NCI-H1694 treated with DMSO at 0.1 percent for 48 hours (cell line): ENCODE results near the gene SNAP29.
A peak's percentile ranks its signal among the peaks of the same experiment; 100 is the strongest.
"Not testable (repeated sequence)": the region's sequence is repeated elsewhere in the genome, so short reads cannot be mapped to it uniquely, and the experiment has no call there.

Source experiments
- DNase-seq: peaks from one replicate; lab custom pipeline; 2025; lab: John Stamatoyannopoulos, UW

The SNAP29 gene

GRCh38 chr22:20834725-20835124 lies 24.1 kb upstream of the SNAP29 start:
- no peak for DNase-seq

GRCh38 chr22:20836987-20837823 lies 21.6 kb upstream of the SNAP29 start:
- DNase-seq, result no peak

- not testable (repeated sequence) for DNase-seq
These were observed 19.5 kb upstream of the SNAP29 start for GRCh38 chr22:20839354-20839753.

DNA sequence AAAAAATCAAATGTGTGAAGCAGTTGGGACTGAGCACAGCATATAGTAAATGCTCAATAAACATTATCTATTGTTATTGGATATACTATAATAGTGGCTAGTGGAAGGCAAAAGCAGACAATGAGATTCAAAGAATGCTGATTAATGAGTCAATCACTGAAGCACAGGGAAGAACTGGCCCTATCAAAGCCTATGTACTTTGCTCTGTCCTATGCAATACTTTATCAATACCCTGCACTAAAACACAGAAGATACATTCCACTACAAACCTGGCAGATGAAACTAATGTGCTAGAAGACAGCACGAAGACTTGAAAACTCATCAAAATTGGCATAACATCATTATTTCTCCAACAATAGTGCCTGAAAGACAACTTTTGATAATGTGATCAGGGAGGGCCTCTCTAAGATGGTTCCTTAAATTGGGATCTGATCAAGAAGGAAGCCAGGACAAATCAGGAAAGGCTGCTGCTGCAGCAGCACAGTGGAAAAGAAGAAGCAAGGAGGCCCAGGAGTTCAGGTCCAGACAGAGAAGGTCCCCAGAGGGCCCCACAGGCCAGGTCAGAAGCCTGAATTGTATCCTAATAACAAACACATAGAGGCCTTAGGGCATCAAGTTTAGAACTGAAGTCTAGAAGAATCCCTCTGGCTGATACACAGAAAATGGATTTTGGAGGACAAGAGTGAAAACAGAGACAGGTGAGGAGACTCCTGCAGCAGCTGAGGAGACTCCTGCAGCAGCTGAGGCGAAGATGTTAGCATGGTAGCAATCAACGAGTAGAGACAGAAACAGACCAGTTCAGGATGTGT lies 18.8 kb upstream of the SNAP29 start:
- DNase-seq, result no peak

DNA sequence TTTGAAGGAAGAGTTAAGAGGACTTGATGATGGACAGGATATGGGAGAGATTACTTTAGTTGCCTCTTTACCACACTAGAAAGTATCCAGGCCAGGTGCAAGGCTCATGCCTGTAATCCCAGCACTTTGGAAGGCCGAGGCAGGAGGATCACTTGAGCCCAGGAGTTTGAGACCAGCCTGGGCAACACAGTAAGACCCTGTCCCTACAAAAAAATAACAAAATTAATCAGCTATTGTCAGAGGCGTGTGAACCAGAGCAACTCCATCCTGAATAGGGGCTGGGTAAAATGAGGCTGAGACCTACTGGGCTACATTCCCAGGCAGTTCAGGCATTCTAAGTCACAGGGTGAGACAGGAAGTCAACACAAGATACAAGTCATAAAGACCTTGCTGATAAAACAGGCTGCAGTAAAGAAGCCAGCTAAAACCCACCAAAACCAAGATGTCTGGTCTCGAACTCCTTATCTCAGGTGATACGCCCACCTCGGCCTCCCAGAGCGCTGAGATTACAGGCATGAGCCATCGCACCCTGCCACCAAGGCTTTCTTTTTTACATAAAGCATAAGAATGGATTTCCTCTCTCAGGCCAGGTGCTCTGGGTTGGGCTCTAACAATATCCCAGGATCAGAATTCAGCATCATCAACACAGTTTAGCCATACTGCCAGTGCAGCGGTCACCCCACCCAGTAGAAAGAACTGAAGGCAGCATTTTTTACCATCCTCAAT lies 18.0 kb upstream of the SNAP29 start:
- no peak for DNase-seq

DNA sequence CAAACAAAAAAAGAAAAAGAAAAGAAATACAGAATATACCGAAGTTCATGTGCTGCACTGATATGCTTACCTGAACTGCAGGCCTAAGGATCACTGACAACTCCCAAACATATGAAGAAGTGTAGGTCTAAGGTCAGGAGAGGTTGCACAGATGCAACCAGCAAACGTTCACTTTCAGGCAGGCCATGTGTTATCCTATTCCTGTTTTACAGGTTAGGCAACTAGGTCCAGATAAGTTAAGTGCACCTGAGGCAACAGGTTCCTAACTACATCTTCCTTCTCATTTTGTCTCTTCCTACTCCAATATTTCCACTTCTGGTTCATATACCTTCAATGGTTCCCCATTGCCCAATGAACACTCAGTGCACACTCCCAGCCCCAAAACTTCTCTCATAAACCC lies 15.3 kb upstream of the SNAP29 start:
- no peak for DNase-seq

DNA sequence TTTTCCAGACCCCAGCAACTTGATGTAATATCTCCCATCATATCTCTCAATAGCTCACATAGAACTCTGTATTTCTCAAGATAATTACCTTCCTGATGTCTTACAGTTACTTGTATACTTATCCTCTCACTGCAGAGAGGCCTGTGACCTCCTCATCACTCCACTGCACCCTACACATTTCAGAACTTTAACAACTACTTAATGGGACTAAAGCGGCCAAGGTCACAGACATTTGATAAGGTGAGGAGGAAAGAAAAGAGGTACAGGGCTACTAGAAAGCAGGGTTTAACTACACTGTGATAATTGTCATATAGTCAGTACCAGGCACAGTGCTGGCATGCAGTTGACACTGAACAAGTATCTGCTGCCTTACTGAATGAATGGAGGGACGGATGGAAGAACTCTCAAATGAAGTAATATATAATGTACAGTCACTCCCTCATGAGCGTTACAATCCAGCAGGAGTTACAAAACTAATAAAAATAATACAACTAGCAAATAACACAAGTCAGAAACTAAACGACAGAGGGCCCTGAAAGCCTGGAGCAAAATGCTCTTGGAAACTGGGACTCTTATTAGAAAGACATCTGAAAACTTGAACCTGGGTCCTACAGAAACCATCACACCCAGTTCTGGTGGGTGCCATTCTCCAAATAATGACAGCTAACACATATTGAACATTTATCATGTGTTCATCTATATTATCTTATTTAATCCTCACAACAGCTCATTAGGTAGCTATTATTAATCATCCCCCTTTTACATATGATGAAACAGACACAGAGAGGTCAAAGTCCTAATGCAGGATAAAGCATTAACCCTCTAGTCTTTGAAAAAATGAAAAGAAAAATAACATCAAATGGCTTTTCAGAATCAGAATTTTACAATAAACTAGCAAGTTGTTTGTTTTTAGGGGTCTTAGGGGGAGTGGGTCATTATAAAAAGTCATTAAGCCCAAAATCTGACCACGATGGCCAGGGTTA lies 14.5 kb upstream of the SNAP29 start:
- DNase-seq, result no peak

- no peak for DNase-seq
These were observed 11.4 kb upstream of the SNAP29 start for GRCh38 chr22:20847318-20847822.

- no peak for DNase-seq
These were observed 6.7 kb upstream of the SNAP29 start for GRCh38 chr22:20852076-20852475.

- no peak for DNase-seq
These were observed 6.3 kb upstream of the SNAP29 start for GRCh38 chr22:20852503-20852902.

GRCh38 chr22:20853236-20853660 lies 5.6 kb upstream of the SNAP29 start:
- no peak for DNase-seq

- DNase-seq, result no peak
These were observed 1.6 kb upstream of the SNAP29 start for GRCh38 chr22:20857247-20857643.

GRCh38 chr22:20857838-20858614 lies 781 bp upstream of the SNAP29 start:
- DNase-seq, result peak; percentile 77

DNA sequence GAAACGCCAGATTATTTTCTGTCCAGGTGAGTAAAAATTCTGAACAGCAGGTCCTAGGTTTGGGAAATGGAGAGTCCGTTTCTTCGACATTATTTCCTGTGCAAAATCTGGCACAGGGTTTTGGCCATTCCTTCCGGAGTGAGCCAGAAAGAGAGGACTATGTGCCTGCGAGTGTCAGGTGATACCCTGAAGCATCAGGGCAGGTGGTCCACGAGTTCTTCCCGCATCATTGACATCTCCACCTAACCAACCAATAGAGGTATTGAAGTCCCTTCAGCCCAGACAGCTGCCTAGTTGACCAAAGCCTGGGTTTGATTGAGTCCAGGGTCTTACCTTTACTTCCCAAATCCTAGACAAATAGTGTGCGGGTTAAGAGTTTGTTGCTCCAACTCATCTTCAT lies 808 bp downstream of the SNAP29 start:
- DNase-seq, result no peak

GRCh38 chr22:20862540-20862939 lies 3.7 kb downstream of the SNAP29 start:
- DNase-seq, result no peak

DNA sequence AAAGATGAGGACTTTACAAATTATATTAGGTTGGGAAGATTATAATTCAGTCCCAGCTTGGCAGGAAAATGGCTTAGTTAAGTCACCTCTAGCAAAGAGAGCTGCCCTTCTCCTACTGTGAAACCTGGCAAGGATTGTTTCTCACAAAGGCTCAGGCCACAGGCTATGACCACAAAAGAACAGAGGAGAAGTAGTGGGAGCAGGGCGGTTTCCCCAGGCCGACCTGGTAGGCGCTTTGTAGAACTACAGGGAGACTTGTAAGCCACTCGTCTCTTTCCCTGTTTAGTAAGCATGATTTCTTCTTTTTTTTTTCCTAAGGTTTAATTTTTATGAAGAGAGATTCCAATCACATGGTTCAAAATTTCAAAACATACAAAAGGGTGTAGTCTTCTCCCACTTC lies 4.6 kb downstream of the SNAP29 start:
- no peak for DNase-seq

- no peak for DNase-seq
These were observed 5.5 kb downstream of the SNAP29 start for GRCh38 chr22:20864186-20864908.

DNA sequence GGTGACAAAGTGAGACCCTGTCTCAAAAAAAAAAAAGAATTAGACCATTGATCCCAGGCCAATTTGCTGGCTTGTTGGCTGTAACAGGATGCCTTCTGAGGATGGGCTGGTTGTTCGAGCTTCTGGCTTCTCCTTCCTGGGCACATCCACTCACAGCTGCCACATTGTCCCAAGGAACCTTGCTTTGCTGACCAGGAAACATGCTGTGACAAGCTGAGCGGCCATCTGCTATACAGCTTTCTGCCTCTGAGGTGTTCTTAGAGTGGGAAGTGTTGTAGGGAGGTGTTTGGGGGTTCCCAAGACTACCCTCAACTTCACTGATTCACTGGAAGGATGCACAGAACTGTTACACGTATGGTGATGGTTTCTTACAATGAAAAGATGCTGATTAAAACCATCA lies 6.5 kb downstream of the SNAP29 start:
- DNase-seq, result no peak

- DNase-seq, result no peak
These were observed 7.2 kb downstream of the SNAP29 start for GRCh38 chr22:20865875-20866445.
